ENCODE results near the gene RBM20. TPM values are rescaled to one million over a fixed set of nuclear protein-coding genes. Genes with fewer than 3 reads are reported as not detected.

The RBM20 gene
- total and polyA plus RNA-seq, 2 experiments from 2014 or later: 0.05 to 0.17 TPM

DNA sequence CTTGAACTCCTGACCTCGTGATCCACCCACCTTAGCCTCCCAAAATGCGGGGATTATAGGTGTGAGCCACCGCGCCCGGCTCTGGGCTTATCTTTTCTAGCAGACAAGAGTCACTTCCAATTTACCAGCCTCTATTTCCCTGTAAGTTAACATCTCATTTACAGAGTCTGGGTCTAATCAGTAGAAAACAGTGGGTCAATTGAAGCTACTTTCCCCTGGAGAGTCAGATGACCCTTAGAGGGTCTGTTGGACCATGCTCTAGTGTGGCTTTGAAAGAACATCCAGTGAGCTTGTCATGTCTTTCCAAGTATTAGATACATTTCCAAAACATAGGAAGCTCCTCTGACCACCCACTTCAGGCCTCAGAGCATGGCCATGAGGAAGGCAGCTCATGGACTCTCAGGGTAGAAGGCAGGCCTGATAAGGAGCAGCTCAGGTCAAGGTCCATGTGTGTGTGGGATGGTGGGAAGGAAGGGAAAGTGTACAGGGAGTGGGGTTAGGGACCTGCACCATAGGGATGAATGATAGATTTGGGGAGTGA lies 27.6 kb upstream of the RBM20 start:
- H3K36me3 Mint-ChIP-seq (ENCODE audit: low read depth): no peaks in the 10 kb centered on the region
- peaks cover 8% of the 10 kb centered on the region for H3K4me1 ChIP-seq (ENCODE audit: insufficient read depth)
- no peak overlapping the region for H3K27ac Mint-ChIP-seq
- H3K4me3 ChIP-seq: no peak overlapping the region
- no peaks in the 10 kb centered on the region for H3F3A ChIP-seq (replicated peaks; ENCODE audit: low read depth)
- ATAC-seq: no peak
- H3K4me3 Mint-ChIP-seq: no peak overlapping the region
- no peaks in the 10 kb centered on the region for H4K20me1 ChIP-seq (replicated peaks; ENCODE audit: insufficient read depth)
- no peak for DNase-seq (ENCODE audit: low spot score)
- no peak overlapping the region for H2AFZ ChIP-seq
- H3K9me2 ChIP-seq (ENCODE audit: insufficient read depth): no peaks in the 10 kb centered on the region
- no peaks in the 10 kb centered on the region for H3K27me3 ChIP-seq (ENCODE audit: insufficient read depth)
- no peak overlapping the region for H3K4me2 ChIP-seq
- no peaks in the 10 kb centered on the region for H3K9me3 Mint-ChIP-seq
- peaks cover 5% of the 10 kb centered on the region for H3K4me1 Mint-ChIP-seq
- H3K36me3 ChIP-seq (ENCODE audit: insufficient read depth): no peaks in the 10 kb centered on the region
- H3K79me2 ChIP-seq (replicated peaks; ENCODE audit: insufficient read depth): no peaks in the 10 kb centered on the region
- TF ChIP-seq STAT1 (IDR thresholded peaks at IDR 0.05; ENCODE audit: unreplicated experiment) (no peak), POLR2AphosphoS5 (IDR thresholded peaks at IDR 0.05; ENCODE audit: low read depth) (no peak), JUNB (IDR thresholded peaks at IDR 0.05; ENCODE audit: unreplicated experiment) (no peak), ZNF114 (CRISPR knock-in tag; IDR thresholded peaks at IDR 0.05) (no peak), NANOG (IDR thresholded peaks at IDR 0.05; ENCODE audit: borderline replicate concordance) (no peak), EZH2phosphoT487 (IDR thresholded peaks at IDR 0.05; ENCODE audit: unreplicated experiment) (no peak), ZNF331 (CRISPR knock-in tag; IDR thresholded peaks at IDR 0.05; ENCODE audit: low read depth) (no peak), CREB1 (CRISPR knock-in tag; IDR thresholded peaks at IDR 0.05; ENCODE audit: low read depth) (no peak), EZH2 (IDR thresholded peaks at IDR 0.05; ENCODE audit: low read depth, unreplicated experiment) (no peak)
- TF ChIP-seq, protein P1, sequence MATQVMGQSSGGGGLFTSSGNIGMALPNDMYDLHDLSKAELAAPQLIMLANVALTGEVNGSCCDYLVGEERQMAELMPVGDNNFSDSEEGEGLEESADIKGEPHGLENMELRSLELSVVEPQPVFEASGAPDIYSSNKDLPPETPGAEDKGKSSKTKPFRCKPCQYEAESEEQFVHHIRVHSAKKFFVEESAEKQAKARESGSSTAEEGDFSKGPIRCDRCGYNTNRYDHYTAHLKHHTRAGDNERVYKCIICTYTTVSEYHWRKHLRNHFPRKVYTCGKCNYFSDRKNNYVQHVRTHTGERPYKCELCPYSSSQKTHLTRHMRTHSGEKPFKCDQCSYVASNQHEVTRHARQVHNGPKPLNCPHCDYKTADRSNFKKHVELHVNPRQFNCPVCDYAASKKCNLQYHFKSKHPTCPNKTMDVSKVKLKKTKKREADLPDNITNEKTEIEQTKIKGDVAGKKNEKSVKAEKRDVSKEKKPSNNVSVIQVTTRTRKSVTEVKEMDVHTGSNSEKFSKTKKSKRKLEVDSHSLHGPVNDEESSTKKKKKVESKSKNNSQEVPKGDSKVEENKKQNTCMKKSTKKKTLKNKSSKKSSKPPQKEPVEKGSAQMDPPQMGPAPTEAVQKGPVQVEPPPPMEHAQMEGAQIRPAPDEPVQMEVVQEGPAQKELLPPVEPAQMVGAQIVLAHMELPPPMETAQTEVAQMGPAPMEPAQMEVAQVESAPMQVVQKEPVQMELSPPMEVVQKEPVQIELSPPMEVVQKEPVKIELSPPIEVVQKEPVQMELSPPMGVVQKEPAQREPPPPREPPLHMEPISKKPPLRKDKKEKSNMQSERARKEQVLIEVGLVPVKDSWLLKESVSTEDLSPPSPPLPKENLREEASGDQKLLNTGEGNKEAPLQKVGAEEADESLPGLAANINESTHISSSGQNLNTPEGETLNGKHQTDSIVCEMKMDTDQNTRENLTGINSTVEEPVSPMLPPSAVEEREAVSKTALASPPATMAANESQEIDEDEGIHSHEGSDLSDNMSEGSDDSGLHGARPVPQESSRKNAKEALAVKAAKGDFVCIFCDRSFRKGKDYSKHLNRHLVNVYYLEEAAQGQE (IDR thresholded peaks at IDR 0.05; ENCODE audit: unreplicated experiment): no peak
- TF ChIP-seq, protein P2, sequence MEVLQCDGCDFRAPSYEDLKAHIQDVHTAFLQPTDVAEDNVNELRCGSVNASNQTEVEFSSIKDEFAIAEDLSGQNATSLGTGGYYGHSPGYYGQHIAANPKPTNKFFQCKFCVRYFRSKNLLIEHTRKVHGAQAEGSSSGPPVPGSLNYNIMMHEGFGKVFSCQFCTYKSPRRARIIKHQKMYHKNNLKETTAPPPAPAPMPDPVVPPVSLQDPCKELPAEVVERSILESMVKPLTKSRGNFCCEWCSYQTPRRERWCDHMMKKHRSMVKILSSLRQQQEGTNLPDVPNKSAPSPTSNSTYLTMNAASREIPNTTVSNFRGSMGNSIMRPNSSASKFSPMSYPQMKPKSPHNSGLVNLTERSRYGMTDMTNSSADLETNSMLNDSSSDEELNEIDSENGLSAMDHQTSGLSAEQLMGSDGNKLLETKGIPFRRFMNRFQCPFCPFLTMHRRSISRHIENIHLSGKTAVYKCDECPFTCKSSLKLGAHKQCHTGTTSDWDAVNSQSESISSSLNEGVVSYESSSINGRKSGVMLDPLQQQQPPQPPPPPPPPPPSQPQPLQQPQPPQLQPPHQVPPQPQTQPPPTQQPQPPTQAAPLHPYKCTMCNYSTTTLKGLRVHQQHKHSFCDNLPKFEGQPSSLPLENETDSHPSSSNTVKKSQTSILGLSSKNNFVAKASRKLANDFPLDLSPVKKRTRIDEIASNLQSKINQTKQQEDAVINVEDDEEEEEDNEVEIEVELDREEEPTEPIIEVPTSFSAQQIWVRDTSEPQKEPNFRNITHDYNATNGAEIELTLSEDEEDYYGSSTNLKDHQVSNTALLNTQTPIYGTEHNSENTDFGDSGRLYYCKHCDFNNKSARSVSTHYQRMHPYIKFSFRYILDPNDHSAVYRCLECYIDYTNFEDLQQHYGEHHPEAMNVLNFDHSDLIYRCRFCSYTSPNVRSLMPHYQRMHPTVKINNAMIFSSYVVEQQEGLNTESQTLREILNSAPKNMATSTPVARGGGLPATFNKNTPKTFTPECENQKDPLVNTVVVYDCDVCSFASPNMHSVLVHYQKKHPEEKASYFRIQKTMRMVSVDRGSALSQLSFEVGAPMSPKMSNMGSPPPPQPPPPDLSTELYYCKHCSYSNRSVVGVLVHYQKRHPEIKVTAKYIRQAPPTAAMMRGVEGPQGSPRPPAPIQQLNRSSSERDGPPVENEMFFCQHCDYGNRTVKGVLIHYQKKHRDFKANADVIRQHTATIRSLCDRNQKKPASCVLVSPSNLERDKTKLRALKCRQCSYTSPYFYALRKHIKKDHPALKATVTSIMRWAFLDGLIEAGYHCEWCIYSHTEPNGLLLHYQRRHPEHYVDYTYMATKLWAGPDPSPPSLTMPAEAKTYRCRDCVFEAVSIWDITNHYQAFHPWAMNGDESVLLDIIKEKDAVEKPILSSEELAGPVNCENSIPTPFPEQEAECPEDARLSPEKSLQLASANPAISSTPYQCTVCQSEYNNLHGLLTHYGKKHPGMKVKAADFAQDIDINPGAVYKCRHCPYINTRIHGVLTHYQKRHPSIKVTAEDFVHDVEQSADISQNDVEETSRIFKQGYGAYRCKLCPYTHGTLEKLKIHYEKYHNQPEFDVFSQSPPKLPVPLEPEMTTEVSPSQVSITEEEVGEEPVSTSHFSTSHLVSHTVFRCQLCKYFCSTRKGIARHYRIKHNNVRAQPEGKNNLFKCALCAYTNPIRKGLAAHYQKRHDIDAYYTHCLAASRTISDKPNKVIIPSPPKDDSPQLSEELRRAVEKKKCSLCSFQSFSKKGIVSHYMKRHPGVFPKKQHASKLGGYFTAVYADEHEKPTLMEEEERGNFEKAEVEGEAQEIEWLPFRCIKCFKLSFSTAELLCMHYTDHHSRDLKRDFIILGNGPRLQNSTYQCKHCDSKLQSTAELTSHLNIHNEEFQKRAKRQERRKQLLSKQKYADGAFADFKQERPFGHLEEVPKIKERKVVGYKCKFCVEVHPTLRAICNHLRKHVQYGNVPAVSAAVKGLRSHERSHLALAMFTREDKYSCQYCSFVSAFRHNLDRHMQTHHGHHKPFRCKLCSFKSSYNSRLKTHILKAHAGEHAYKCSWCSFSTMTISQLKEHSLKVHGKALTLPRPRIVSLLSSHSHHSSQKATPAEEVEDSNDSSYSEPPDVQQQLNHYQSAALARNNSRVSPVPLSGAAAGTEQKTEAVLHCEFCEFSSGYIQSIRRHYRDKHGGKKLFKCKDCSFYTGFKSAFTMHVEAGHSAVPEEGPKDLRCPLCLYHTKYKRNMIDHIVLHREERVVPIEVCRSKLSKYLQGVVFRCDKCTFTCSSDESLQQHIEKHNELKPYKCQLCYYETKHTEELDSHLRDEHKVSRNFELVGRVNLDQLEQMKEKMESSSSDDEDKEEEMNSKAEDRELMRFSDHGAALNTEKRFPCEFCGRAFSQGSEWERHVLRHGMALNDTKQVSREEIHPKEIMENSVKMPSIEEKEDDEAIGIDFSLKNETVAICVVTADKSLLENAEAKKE (CRISPR knock-in tag; IDR thresholded peaks at IDR 0.05): no peak
- TF ChIP-seq, protein P3, sequence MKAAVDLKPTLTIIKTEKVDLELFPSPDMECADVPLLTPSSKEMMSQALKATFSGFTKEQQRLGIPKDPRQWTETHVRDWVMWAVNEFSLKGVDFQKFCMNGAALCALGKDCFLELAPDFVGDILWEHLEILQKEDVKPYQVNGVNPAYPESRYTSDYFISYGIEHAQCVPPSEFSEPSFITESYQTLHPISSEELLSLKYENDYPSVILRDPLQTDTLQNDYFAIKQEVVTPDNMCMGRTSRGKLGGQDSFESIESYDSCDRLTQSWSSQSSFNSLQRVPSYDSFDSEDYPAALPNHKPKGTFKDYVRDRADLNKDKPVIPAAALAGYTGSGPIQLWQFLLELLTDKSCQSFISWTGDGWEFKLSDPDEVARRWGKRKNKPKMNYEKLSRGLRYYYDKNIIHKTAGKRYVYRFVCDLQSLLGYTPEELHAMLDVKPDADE (IDR thresholded peaks at IDR 0.05): no peak
- TF ChIP-seq, protein P4, sequence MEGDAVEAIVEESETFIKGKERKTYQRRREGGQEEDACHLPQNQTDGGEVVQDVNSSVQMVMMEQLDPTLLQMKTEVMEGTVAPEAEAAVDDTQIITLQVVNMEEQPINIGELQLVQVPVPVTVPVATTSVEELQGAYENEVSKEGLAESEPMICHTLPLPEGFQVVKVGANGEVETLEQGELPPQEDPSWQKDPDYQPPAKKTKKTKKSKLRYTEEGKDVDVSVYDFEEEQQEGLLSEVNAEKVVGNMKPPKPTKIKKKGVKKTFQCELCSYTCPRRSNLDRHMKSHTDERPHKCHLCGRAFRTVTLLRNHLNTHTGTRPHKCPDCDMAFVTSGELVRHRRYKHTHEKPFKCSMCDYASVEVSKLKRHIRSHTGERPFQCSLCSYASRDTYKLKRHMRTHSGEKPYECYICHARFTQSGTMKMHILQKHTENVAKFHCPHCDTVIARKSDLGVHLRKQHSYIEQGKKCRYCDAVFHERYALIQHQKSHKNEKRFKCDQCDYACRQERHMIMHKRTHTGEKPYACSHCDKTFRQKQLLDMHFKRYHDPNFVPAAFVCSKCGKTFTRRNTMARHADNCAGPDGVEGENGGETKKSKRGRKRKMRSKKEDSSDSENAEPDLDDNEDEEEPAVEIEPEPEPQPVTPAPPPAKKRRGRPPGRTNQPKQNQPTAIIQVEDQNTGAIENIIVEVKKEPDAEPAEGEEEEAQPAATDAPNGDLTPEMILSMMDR (conservative IDR thresholded peaks at IDR 0.05; ENCODE audit: low read depth in 2 of 2): no peak
- no peak overlapping the region for H3K27ac ChIP-seq (ENCODE audit: low read depth)
- H3K27me3 Mint-ChIP-seq (ENCODE audit: insufficient read depth, low read depth, poor library complexity): no peaks in the 10 kb centered on the region

Measured in GM23338 (cell line).